ENCODE measurements around the gene PSME4. TPM values are rescaled to one million over a fixed set of nuclear protein-coding genes. Genes with fewer than 3 reads are reported as not detected.
A peak's percentile ranks its signal among the peaks of the same experiment; 100 is the strongest.
"Not testable (repeated sequence)": the region's sequence is repeated elsewhere in the genome, so short reads cannot be mapped to it uniquely, and the experiment has no call there.

PSME4 gene
- total RNA-seq, 1 donor from 2014 or later = 31.3 TPM

DNA sequence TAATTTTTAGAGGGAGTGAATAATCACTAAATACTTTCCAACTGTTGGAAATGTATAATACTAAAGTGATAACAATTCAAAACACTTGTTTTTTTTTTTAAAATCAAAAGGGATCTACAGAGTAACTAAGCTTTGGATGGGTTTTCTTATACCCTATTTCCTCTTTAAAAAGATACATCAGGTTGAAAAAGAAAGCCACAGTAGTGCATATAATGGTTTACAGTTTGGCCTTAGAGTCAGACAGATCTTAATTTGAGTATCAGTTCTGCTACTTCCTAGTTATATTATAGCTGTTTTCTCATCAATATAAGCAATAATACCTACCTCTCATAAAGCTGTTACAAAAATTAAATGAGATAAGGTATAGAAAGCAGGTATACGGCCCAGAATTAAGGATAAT is 28.5 kb downstream of the PSME4 start:
- no peak for FAIRE-seq
- H3K4me3 ChIP-seq (ENCODE audit: low read depth, low read length) = no peak overlapping the region
- H3K27me3 ChIP-seq (ENCODE audit: control insufficient read depth, insufficient read depth, low read length) = no peaks in the 10 kb centered on the region
- TF ChIP-seq, protein P1, sequence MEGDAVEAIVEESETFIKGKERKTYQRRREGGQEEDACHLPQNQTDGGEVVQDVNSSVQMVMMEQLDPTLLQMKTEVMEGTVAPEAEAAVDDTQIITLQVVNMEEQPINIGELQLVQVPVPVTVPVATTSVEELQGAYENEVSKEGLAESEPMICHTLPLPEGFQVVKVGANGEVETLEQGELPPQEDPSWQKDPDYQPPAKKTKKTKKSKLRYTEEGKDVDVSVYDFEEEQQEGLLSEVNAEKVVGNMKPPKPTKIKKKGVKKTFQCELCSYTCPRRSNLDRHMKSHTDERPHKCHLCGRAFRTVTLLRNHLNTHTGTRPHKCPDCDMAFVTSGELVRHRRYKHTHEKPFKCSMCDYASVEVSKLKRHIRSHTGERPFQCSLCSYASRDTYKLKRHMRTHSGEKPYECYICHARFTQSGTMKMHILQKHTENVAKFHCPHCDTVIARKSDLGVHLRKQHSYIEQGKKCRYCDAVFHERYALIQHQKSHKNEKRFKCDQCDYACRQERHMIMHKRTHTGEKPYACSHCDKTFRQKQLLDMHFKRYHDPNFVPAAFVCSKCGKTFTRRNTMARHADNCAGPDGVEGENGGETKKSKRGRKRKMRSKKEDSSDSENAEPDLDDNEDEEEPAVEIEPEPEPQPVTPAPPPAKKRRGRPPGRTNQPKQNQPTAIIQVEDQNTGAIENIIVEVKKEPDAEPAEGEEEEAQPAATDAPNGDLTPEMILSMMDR (IDR thresholded peaks at IDR 0.05; ENCODE audit: insufficient read depth, low read length, severe bottlenecking) = no peak
- peaks cover 8% of the 10 kb centered on the region for H3K36me3 ChIP-seq (ENCODE audit: control insufficient read depth, insufficient read depth, low read length)
- DNase-seq (ENCODE audit: low read depth) = no peak

DNA sequence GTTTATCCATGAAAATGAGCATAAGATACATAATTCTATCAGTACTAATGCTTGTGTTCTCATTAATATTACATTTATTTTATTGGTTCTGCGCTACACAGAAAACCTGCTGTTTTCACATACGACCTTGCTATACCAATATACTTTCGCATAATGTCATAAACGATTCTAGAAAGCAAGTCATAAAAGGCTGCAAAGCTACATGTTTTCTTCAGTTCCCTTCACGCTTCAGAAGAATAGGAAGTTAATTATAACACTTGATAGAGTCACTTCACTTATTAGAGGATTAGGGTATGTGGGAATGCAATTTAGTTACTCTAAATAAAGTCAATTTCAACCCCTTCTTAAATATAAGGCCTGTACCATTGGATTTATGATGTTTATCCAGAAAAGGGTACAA is 29.0 kb downstream of the PSME4 start:
- no peaks in the 10 kb centered on the region for H3K27me3 ChIP-seq (ENCODE audit: control insufficient read depth, insufficient read depth, low read length)
- H3K36me3 ChIP-seq (ENCODE audit: control insufficient read depth, insufficient read depth, low read length) = peaks cover 7% of the 10 kb centered on the region
- no peak for FAIRE-seq
- TF ChIP-seq, protein P1 (IDR thresholded peaks at IDR 0.05; ENCODE audit: insufficient read depth, low read length, severe bottlenecking) = no peak
- no peak overlapping the region for H3K4me3 ChIP-seq (ENCODE audit: low read depth, low read length)
- DNase-seq (ENCODE audit: low read depth) = no peak

DNA sequence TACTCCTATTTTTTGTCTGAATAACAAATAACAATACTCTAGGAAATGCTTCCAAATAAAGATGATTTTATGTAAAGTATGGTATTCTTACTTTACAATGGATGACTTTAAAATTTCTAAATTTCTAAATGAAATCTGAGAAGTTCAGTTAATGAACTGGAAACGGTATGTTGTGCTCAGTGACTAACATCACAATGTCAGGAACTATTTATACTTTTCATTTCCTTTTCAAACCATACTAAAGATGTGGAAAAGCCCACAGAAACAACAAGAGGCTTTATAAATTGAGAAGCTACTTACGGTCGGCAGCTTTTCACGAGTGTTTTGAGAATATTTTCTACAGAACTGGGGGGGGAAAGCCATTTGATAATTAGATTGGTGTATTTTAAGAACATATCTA is 31.1 kb downstream of the PSME4 start:
- peaks cover 5% of the 10 kb centered on the region for H3K36me3 ChIP-seq (ENCODE audit: control insufficient read depth, insufficient read depth, low read length)
- TF ChIP-seq, protein P1 (IDR thresholded peaks at IDR 0.05; ENCODE audit: insufficient read depth, low read length, severe bottlenecking) = no peak
- no peaks in the 10 kb centered on the region for H3K27me3 ChIP-seq (ENCODE audit: control insufficient read depth, insufficient read depth, low read length)
- no peak for FAIRE-seq
- DNase-seq (ENCODE audit: low read depth) = no peak
- no peak overlapping the region for H3K4me3 ChIP-seq (ENCODE audit: low read depth, low read length)

DNA sequence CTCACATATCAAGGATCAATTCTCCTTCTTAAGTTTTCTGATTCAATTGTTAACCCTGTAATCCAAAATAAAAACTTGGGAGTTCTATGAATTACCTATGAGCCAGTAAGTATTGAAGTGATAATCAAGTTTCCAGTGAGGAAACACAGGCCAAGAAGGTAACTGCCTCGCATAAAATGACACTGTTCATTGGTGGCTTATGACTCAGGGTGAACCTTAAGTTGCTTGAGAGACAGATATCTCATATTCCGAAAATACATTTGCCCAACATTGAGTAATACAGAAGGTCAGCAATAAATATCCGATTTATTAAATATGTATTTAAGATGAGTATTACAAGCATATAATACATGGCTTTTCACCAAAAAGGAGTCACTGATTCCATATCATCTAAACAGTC is 31.9 kb downstream of the PSME4 start:
- H3K4me3 ChIP-seq (ENCODE audit: low read depth, low read length) = no peak overlapping the region
- TF ChIP-seq, protein P1 (IDR thresholded peaks at IDR 0.05; ENCODE audit: insufficient read depth, low read length, severe bottlenecking) = no peak
- DNase-seq (ENCODE audit: low read depth) (no peak), FAIRE-seq (no peak)
- no peaks in the 10 kb centered on the region for H3K27me3 ChIP-seq (ENCODE audit: control insufficient read depth, insufficient read depth, low read length)
- H3K36me3 ChIP-seq (ENCODE audit: control insufficient read depth, insufficient read depth, low read length) = peaks cover 6% of the 10 kb centered on the region

DNA sequence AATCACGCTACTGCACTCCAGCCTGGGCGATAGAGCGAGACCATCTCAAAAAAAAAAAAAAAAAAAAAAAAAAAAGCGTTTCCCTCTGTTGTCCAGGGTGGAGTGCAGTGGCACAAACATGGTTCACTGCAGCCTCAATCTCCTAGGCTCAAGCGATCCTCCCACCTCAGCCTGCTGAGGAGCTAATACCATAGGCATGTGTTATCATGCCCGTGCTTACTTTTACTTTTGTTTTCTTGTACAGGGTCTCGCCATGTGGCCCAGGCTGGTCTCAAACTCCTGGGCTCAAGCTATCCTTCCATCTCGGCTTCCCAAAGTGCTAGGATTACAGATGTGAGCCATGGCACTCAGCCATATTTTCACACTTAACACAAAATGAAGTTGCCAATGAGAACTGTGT is 37.5 kb downstream of the PSME4 start:
- TF ChIP-seq, protein P1 (IDR thresholded peaks at IDR 0.05; ENCODE audit: insufficient read depth, low read length, severe bottlenecking) = no peak
- Histone ChIP-seq H3K36me3 (ENCODE audit: control insufficient read depth, insufficient read depth, low read length) (peaks cover 16% of the 10 kb centered on the region), H3K4me3 (ENCODE audit: low read depth, low read length) (no peak overlapping the region), H3K27me3 (ENCODE audit: control insufficient read depth, insufficient read depth, low read length) (no peaks in the 10 kb centered on the region)
- FAIRE-seq = peak; percentile 52
- DNase-seq (ENCODE audit: low read depth) = no peak

DNA sequence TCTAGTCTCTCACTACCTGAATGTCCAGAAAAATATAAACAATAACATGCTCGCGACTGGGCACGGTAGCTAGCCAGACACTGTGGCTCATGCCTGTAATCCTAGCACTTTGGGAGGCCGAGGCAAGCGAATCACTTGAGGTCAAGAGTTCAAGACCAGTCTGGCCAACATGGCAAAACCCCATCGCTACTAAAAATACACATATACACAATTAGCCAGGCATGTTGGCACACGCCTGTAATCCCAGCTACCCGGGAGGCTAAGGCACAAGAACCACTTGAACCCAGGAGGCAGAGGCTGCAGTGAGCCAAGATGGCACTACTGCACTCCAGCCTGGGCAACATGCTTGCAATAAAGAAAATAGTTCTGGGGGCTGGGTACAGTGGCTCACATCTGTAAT is 44.5 kb downstream of the PSME4 start:
- H3K36me3 ChIP-seq (ENCODE audit: control insufficient read depth, insufficient read depth, low read length) = peaks cover 21% of the 10 kb centered on the region
- H3K4me3 ChIP-seq (ENCODE audit: low read depth, low read length); DNase-seq (ENCODE audit: low read depth); FAIRE-seq; H3K27me3 ChIP-seq (ENCODE audit: control insufficient read depth, insufficient read depth, low read length): not testable (repeated sequence)
